ENCODE data around the gene FRMD1. TPM values are rescaled to one million over a fixed set of nuclear protein-coding genes. Genes with fewer than 3 reads are reported as not detected.

The FRMD1 gene
- polyA plus RNA-seq, 3 donors: not detected

DNA sequence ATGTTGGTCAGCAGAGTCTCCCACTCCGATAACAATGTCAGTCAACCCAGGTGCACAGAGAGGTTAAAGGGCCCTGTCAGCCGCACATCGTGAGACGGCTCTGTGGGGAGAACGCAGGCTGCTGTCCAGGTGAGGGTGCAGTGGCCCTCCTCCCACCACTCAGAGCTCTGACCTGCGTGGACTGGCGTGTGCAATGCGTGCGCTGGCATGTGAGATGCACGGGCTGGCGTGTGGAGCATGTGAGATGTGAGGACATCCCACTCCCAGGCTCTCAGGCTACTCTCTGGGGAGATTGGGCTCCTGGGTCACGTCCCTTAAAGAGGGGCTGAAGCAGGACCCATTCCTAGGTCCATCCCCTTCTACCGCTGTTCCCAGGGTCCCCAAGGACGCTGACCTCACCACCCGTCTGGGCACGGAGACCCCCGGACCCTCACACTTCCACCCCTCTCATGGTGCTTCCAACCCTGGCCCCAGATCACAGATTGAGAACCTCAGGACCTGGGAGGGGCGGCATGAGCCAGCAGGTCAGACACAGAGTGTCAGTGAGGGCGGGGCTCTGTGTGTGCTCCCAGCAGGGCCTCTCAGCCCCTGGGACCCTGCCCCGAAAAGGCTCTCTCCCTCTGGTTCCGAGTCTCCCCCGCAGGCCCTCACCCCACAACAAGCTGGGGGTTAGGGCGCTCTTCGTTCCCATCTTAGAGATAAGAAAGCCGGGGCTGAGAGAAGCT lies 8.6 kb upstream of the FRMD1 start:
- H3K27me3 ChIP-seq (ENCODE audit: control insufficient read depth in 2 of 2, insufficient read depth in 2 of 2, low read length in 2 of 2): no peaks in the 10 kb centered on the region
- peaks cover 3 to 11% (median 5%) of the 10 kb centered on the region in 3 donors for H3K27me3 Mint-ChIP-seq (ENCODE audit: low read depth in 3 of 3)
- H3K4me3 Mint-ChIP-seq: no peak overlapping the region
- H3K4me2 ChIP-seq (replicated peaks; ENCODE audit: extremely low read depth, low read length, poor library complexity, severe bottlenecking): no peak overlapping the region
- peaks cover 0 to 10% of the 10 kb centered on the region in 2 donors for H3K9me3 ChIP-seq (replicated peaks in 1 of 2; ENCODE audit: control insufficient read depth in 1 of 2, insufficient read depth in 1 of 2, low read length in 2 of 2)
- no peaks in the 10 kb centered on the region for H4K20me1 ChIP-seq (ENCODE audit: insufficient read depth, low read length)
- no peak overlapping the region for H3K27ac Mint-ChIP-seq
- TF ChIP-seq, protein P1, sequence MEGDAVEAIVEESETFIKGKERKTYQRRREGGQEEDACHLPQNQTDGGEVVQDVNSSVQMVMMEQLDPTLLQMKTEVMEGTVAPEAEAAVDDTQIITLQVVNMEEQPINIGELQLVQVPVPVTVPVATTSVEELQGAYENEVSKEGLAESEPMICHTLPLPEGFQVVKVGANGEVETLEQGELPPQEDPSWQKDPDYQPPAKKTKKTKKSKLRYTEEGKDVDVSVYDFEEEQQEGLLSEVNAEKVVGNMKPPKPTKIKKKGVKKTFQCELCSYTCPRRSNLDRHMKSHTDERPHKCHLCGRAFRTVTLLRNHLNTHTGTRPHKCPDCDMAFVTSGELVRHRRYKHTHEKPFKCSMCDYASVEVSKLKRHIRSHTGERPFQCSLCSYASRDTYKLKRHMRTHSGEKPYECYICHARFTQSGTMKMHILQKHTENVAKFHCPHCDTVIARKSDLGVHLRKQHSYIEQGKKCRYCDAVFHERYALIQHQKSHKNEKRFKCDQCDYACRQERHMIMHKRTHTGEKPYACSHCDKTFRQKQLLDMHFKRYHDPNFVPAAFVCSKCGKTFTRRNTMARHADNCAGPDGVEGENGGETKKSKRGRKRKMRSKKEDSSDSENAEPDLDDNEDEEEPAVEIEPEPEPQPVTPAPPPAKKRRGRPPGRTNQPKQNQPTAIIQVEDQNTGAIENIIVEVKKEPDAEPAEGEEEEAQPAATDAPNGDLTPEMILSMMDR (IDR thresholded peaks at IDR 0.05): no peak
- no peak overlapping the region for H3K9ac ChIP-seq (ENCODE audit: insufficient read depth, low read length, poor library complexity, severe bottlenecking)
- H3K4me3 ChIP-seq (replicated peaks in 1 of 3; ENCODE audit: low read depth in 2 of 3, low read length in 3 of 3): no peak overlapping the region
- DNase-seq: no peak
- peaks cover 0 to 8% (median 3%) of the 10 kb centered on the region in 7 donors for H3K9me3 Mint-ChIP-seq
- no peak overlapping the region for H3K27ac ChIP-seq (ENCODE audit: low read depth in 1 of 2, low read length in 2 of 2)
- H3K4me1 Mint-ChIP-seq: no peaks in the 10 kb centered on the region
- intact Hi-C loops (cut with micrococcal nuclease): no loop called here
- H3K36me3 ChIP-seq (replicated peaks in 1 of 2; ENCODE audit: control insufficient read depth in 1 of 2, insufficient read depth in 2 of 2, low read length in 2 of 2): no peaks in the 10 kb centered on the region
- no peaks in the 10 kb centered on the region for H3K36me3 Mint-ChIP-seq
- H3K4me1 ChIP-seq (ENCODE audit: control insufficient read depth in 1 of 2, insufficient read depth in 2 of 2, low read length in 2 of 2): no peaks in the 10 kb centered on the region
- no peak overlapping the region for H2AFZ ChIP-seq (ENCODE audit: insufficient read depth, low read depth, low read length, poor library complexity, severe bottlenecking)
- no peaks in the 10 kb centered on the region for H3K79me2 ChIP-seq (ENCODE audit: insufficient read depth, low read length)
- WGBS (ENCODE audit: insufficient coverage): 95% methylated on average over 14 of the region's 25 CpGs

DNA sequence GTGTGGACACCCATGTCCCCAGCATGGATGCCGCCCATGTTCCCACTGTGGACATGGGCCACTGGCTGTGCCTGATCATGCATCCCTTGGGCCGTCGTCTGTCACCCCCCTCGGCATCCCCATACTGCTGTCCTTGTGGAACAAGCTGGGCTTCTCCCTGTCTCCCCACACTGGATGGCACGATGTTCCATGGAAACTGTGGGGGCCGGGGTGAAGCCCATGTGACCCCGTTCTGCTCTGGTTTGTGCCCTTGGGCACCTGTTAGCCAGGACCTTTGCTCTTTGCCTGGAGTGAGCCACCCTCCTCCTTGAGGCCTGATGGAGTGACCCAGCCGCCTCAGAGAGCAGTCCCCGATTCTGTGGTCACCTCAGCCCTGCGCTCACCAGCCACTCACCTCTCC lies 7.6 kb upstream of the FRMD1 start:
- Histone ChIP-seq H2AFZ (ENCODE audit: insufficient read depth, low read depth, low read length, poor library complexity, severe bottlenecking) (no peak overlapping the region), H3K4me3 (replicated peaks in 1 of 3; ENCODE audit: low read depth in 2 of 3, low read length in 3 of 3) (no peak overlapping the region), H3K27me3 (ENCODE audit: control insufficient read depth in 2 of 2, insufficient read depth in 2 of 2, low read length in 2 of 2) (no peaks in the 10 kb centered on the region), H4K20me1 (ENCODE audit: insufficient read depth, low read length) (no peaks in the 10 kb centered on the region), H3K9me3 (replicated peaks in 1 of 2; ENCODE audit: control insufficient read depth in 1 of 2, insufficient read depth in 1 of 2, low read length in 2 of 2) (peaks cover 0 to under 1% of the 10 kb centered on the region in 2 donors), H3K36me3 (replicated peaks in 1 of 2; ENCODE audit: control insufficient read depth in 1 of 2, insufficient read depth in 2 of 2, low read length in 2 of 2) (no peaks in the 10 kb centered on the region), H3K79me2 (ENCODE audit: insufficient read depth, low read length) (no peaks in the 10 kb centered on the region), H3K4me2 (replicated peaks; ENCODE audit: extremely low read depth, low read length, poor library complexity, severe bottlenecking) (no peak overlapping the region), H3K9ac (ENCODE audit: insufficient read depth, low read length, poor library complexity, severe bottlenecking) (no peak overlapping the region), H3K4me1 (ENCODE audit: control insufficient read depth in 1 of 2, insufficient read depth in 2 of 2, low read length in 2 of 2) (no peaks in the 10 kb centered on the region), H3K27ac (ENCODE audit: low read depth in 1 of 2, low read length in 2 of 2) (no peak overlapping the region)
- H3K27me3 Mint-ChIP-seq (ENCODE audit: low read depth in 3 of 3): peaks cover 3 to 11% (median 5%) of the 10 kb centered on the region in 3 donors
- H3K27ac Mint-ChIP-seq: no peak overlapping the region
- peaks cover 0 to 5% (median 0%) of the 10 kb centered on the region in 7 donors for H3K9me3 Mint-ChIP-seq
- H3K4me3 Mint-ChIP-seq: no peak overlapping the region
- DNase-seq: no peak
- H3K4me1 Mint-ChIP-seq: no peaks in the 10 kb centered on the region
- WGBS (ENCODE audit: insufficient coverage): 95% methylated on average over 10 of the region's 10 CpGs
- TF ChIP-seq, protein P1 (IDR thresholded peaks at IDR 0.05): no peak
- H3K36me3 Mint-ChIP-seq: no peaks in the 10 kb centered on the region
- intact Hi-C loops (cut with micrococcal nuclease): no loop called here

All from CD14-positive monocyte (primary cell).